SJSA1 (cell line): ENCODE measurements around the gene ECT2. TPM values are rescaled to one million over a fixed set of nuclear protein-coding genes. Genes with fewer than 3 reads are reported as not detected.
"Not testable (repeated sequence)": the region's sequence is repeated elsewhere in the genome, so short reads cannot be mapped to it uniquely, and the experiment has no call there.

ENCODE experiments used
- DNase-seq, 2 experiments: peaks; one replicate each; pipeline ENCODE4 v3.0.0-alpha.2; 2015 to 2020; ENCODE audit warnings: low spot score in 2 of 2, low read depth in 1 of 2
- H3K27ac ChIP-seq: fragments of 250-450 bp; sonication (Bioruptor Pico); 2 replicates; pipeline ENCODE4 v1.5.1; 2020; ENCODE audit warnings: mild to moderate bottlenecking, moderate library complexity
- H3K27me3 ChIP-seq: fragments of 250-450 bp; sonication (Bioruptor Pico); replicated peaks from 2 replicates; pipeline ENCODE4 v1.5.1; 2020; ENCODE audit warnings: mild to moderate bottlenecking, moderate library complexity
- H3K36me3 ChIP-seq: fragments of 250-450 bp; sonication (Bioruptor Pico); 2 replicates; pipeline ENCODE4 v1.5.1; 2020; ENCODE audit warnings: mild to moderate bottlenecking
- H3K4me1 ChIP-seq: fragments of 250-450 bp; sonication (Bioruptor Pico); replicated peaks from 2 replicates; pipeline ENCODE4 v1.6.1; 2021; ENCODE audit warnings: mild to moderate bottlenecking
- H3K4me3 ChIP-seq: fragments of 250-450 bp; sonication (Bioruptor Pico); 2 replicates; pipeline ENCODE4 v1.5.1; 2020; ENCODE audit warnings: mild to moderate bottlenecking
- H3K9me3 ChIP-seq: fragments of 250-450 bp; sonication (Bioruptor Pico); replicated peaks from 2 replicates; pipeline ENCODE4 v1.5.1; 2020; ENCODE audit warnings: mild to moderate bottlenecking
- total RNA-seq: library from RNA; depleted of rRNA; stranded (reverse); fragments of >200 nt; shearing (Covaris generic); gene quantifications from 2 replicates; pipeline ENCODE4 v1.2.3, GENCODE V29; 2014

ECT2 gene
- total RNA-seq, 1 experiment from 2014 or later, result 97.0 TPM

- not testable (repeated sequence) for H3K27ac ChIP-seq, DNase-seq, H3K27me3 ChIP-seq, H3K9me3 ChIP-seq, H3K4me1 ChIP-seq, H3K4me3 ChIP-seq
- H3K36me3 ChIP-seq, result peaks cover 95% of the 10 kb centered on the region
Observed at GRCh38 chr3:172760416-172760815, 9.9 kb downstream of the ECT2 start.

DNA sequence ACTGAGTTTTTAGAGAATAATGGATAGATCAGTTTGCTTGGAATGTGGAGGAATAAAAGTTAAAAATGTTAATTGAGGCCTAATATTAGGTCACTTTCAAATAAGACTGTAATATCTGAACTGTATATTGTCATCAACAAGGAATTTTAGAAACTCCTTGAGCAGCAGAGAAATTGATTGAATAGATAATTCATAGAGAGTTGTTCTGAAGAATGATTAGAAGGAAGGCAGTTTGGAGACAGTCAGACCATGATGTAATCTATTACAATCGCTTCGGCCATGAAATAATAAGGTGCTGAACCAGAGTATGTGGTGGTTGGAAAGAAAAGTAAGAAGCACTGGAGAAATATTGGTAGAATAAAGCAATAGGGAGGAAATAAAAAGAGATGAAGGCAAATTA, 15.7 kb downstream of the ECT2 start:
- H3K4me3 ChIP-seq, result no peak overlapping the region
- peaks cover 100% of the 10 kb centered on the region for H3K36me3 ChIP-seq

DNA sequence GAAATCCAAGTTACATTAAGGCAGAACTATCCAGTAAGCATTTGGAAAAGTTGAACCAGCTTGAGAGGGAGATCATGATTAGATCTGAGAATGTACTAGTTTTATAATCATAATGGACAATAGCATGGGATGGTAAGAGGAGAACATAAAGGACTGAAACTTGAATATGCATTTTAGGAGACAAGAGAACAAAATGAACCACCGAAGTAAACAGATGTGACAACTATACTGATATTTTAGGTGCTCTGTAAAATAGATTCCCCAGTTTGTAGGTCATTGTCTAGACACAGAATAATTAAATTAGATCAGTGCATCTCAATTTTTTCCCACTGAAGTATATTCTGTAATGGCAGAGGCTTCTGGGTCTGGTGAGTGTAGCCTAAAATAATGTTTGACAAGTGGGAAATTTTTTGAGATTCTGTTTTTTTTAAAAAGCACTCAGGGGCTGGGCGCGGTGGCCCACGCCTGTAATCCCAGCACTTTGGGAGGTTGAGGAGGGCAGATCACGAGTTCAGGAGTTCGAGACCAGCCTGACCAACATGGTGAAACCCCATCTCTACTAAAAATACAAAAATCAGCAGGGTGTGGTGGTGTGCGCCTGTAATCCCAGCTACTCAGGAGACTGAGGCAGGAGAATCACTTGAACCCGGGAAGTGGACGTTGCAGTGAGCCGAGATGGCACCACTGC, 16.3 kb downstream of the ECT2 start:
- Histone ChIP-seq H3K36me3 (peaks cover 100% of the 10 kb centered on the region), H3K4me1 (no peaks in the 10 kb centered on the region), H3K9me3 (no peaks in the 10 kb centered on the region), H3K4me3 (no peak overlapping the region), H3K27me3 (no peaks in the 10 kb centered on the region), H3K27ac (no peak overlapping the region)
- no peak for DNase-seq

More for the DNA sequence above, 15.7 kb downstream of the ECT2 start:
- no peak for DNase-seq
- Histone ChIP-seq H3K27ac (no peak overlapping the region), H3K9me3 (no peaks in the 10 kb centered on the region), H3K27me3 (no peaks in the 10 kb centered on the region), H3K4me1 (no peaks in the 10 kb centered on the region)

GRCh38 chr3:172770382-172770781, 19.9 kb downstream of the ECT2 start:
- no peak for DNase-seq
- Histone ChIP-seq H3K9me3 (no peaks in the 10 kb centered on the region), H3K4me1 (no peaks in the 10 kb centered on the region), H3K36me3 (peaks cover 98% of the 10 kb centered on the region), H3K4me3 (no peak overlapping the region), H3K27me3 (no peaks in the 10 kb centered on the region), H3K27ac (no peak overlapping the region)

GRCh38 chr3:172771672-172772071, 21.1 kb downstream of the ECT2 start:
- DNase-seq, result no peak
- no peaks in the 10 kb centered on the region for H3K9me3 ChIP-seq
- H3K27me3 ChIP-seq, result no peaks in the 10 kb centered on the region
- no peak overlapping the region for H3K27ac ChIP-seq
- H3K36me3 ChIP-seq, result peaks cover 96% of the 10 kb centered on the region
- no peak overlapping the region for H3K4me3 ChIP-seq
- H3K4me1 ChIP-seq, result no peaks in the 10 kb centered on the region

GRCh38 chr3:172776049-172776717, 25.7 kb downstream of the ECT2 start:
- no peak overlapping the region for H3K27ac ChIP-seq
- H3K9me3 ChIP-seq, result no peaks in the 10 kb centered on the region
- no peaks in the 10 kb centered on the region for H3K4me1 ChIP-seq
- H3K36me3 ChIP-seq, result peaks cover 82% of the 10 kb centered on the region
- DNase-seq, result no peak
- no peak overlapping the region for H3K4me3 ChIP-seq
- H3K27me3 ChIP-seq, result no peaks in the 10 kb centered on the region

- Histone ChIP-seq H3K27ac (no peak overlapping the region), H3K9me3 (no peaks in the 10 kb centered on the region), H3K27me3 (no peaks in the 10 kb centered on the region), H3K4me1 (no peaks in the 10 kb centered on the region), H3K4me3 (no peak overlapping the region), H3K36me3 (peaks cover 81% of the 10 kb centered on the region)
- DNase-seq, result no peak
Observed at GRCh38 chr3:172777901-172778300, 27.4 kb downstream of the ECT2 start.

DNA sequence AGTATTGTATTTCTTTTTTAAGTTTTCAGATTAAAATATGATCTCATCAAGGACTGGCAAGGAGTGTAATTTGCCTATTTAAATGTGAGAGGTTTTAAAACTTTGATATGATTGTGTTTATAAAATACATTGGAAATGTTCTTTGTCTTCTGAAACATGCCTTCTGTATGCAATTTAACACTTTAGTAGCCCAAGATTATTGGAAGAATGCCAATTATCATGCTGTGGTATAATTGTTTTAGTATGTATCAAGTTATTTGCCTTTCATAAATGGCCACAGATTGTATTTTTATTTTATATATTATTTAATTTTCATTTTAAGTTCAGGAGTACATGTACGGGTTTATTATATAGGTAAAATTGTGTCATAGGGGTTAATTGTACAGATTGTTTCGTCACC, 31.7 kb downstream of the ECT2 start:
- Histone ChIP-seq H3K4me1 (no peaks in the 10 kb centered on the region), H3K9me3 (no peaks in the 10 kb centered on the region), H3K27ac (no peak overlapping the region), H3K27me3 (no peaks in the 10 kb centered on the region), H3K36me3 (peaks cover 80% of the 10 kb centered on the region), H3K4me3 (no peak overlapping the region)
- no peak for DNase-seq

GRCh38 chr3:172786036-172786435, 35.5 kb downstream of the ECT2 start:
- Histone ChIP-seq H3K9me3 (no peaks in the 10 kb centered on the region), H3K36me3 (peaks cover 92% of the 10 kb centered on the region), H3K27me3 (no peaks in the 10 kb centered on the region), H3K27ac (no peak overlapping the region), H3K4me1 (no peaks in the 10 kb centered on the region), H3K4me3 (no peak overlapping the region)
- no peak for DNase-seq

DNA sequence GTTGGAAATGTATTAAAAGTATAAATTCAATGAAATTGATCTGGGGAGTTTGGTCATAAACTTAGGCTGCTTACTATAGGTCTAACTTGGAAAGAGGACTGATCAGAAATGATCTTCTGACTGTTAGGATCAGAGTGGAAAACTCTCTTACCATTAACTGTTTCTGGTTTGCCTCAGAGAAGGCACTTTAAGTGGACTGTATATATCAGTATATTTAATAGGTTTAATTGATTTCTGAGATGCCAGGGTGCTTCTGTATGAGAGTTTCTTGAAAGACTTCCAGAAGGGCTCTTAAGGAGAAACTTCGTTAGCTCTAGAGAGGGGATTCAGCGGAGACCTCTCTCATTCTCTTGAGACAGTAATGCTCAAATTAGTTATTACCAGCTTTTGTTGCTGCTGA, 36.5 kb downstream of the ECT2 start:
- Histone ChIP-seq H3K9me3 (no peaks in the 10 kb centered on the region), H3K4me1 (no peaks in the 10 kb centered on the region), H3K4me3 (no peak overlapping the region), H3K36me3 (peaks cover 93% of the 10 kb centered on the region), H3K27me3 (no peaks in the 10 kb centered on the region), H3K27ac (no peak overlapping the region)
- no peak for DNase-seq

GRCh38 chr3:172787746-172788145, 37.2 kb downstream of the ECT2 start:
- Histone ChIP-seq H3K9me3 (no peaks in the 10 kb centered on the region), H3K4me1 (no peaks in the 10 kb centered on the region), H3K27ac (no peak overlapping the region), H3K27me3 (no peaks in the 10 kb centered on the region), H3K4me3 (no peak overlapping the region), H3K36me3 (peaks cover 94% of the 10 kb centered on the region)
- DNase-seq, result no peak

- Histone ChIP-seq H3K9me3 (no peaks in the 10 kb centered on the region), H3K4me1 (no peaks in the 10 kb centered on the region), H3K27ac (no peak overlapping the region), H3K36me3 (peaks cover 52% of the 10 kb centered on the region), H3K27me3 (no peaks in the 10 kb centered on the region), H3K4me3 (no peak overlapping the region)
- DNase-seq, result no peak
Observed at GRCh38 chr3:172799246-172799645, 48.7 kb downstream of the ECT2 start.

GRCh38 chr3:172800156-172800555, 49.6 kb downstream of the ECT2 start:
- Histone ChIP-seq H3K4me1 (no peaks in the 10 kb centered on the region), H3K27me3 (no peaks in the 10 kb centered on the region), H3K36me3 (peaks cover 52% of the 10 kb centered on the region), H3K27ac (no peak overlapping the region), H3K4me3 (no peak overlapping the region), H3K9me3 (no peaks in the 10 kb centered on the region)
- DNase-seq, result no peak

- peaks cover 71% of the 10 kb centered on the region for H3K36me3 ChIP-seq
- no peak overlapping the region for H3K27ac ChIP-seq
- H3K4me1 ChIP-seq, result no peaks in the 10 kb centered on the region
- no peak overlapping the region for H3K4me3 ChIP-seq
- H3K9me3 ChIP-seq, result no peaks in the 10 kb centered on the region
- DNase-seq, result no peak
- no peaks in the 10 kb centered on the region for H3K27me3 ChIP-seq
Observed at GRCh38 chr3:172803489-172803888, 53.0 kb downstream of the ECT2 start.
